Renal pelvis (tissue), 4 donors: Measurements from ENCODE around the gene CYP4A22. TPM values are rescaled to one million over a fixed set of nuclear protein-coding genes. Genes with fewer than 3 reads are reported as not detected.
"Not testable (repeated sequence)": the region's sequence is repeated elsewhere in the genome, so short reads cannot be mapped to it uniquely, and the experiment has no call there.

Source experiments
- DNase-seq: peaks from one replicate; pipeline ENCODE4 v3.0.0-alpha.2; 2013
- polyA plus RNA-seq, 3 donors: library from polyadenylated mRNA; unstranded; fragments of 120-200 nt; gene quantifications; one replicate each; pipeline ENCODE4 v1.2.1, GENCODE V29; 2013; ENCODE audit not compliant: insufficient read length in 3 of 3

CYP4A22 gene
- polyA plus RNA-seq, 3 donors = 6.0 to 8.2 (median 6.3) TPM

- not testable (repeated sequence) for DNase-seq
Observed at GRCh38 chr1:47156457-47156856, 19.2 kb downstream of the CYP4A22 start.

DNA sequence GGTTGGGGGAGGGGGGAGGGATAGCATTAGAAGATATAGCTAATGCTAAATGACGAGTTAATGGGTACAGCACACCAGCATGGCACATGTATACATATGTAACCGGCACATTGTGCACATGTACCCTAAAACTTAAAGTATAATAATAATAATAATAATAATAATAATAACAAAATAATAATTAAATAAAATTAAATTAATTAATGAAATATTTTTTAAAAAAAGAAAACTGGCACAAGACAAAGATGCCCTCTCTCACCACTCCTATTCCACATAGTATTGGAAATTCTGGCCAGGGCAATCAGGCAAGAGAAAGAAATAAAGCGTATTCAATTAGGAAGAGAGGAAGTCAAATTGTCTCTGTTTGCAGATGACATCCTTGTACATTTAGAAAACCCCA is 20.7 kb downstream of the CYP4A22 start:
- not testable (repeated sequence) for DNase-seq

DNA sequence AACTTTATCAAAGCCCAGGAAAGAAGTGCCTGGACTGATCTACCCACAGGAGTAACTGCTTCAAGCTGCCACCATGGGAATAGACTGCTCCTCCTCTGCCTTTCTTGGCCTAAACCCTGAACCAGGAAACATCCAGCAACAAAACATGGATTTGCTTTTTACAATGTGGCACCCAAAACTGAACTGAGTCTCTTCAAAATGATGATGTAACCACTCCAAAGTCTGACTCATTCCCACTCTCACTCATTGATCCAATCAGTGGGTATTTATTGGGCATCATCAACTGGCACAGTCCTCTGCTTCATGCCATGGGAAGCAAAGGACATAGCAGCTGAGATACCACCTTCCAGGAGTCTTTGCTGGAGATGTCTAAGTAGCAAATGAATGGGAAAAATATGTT is 23.5 kb downstream of the CYP4A22 start:
- no peak for DNase-seq

DNA sequence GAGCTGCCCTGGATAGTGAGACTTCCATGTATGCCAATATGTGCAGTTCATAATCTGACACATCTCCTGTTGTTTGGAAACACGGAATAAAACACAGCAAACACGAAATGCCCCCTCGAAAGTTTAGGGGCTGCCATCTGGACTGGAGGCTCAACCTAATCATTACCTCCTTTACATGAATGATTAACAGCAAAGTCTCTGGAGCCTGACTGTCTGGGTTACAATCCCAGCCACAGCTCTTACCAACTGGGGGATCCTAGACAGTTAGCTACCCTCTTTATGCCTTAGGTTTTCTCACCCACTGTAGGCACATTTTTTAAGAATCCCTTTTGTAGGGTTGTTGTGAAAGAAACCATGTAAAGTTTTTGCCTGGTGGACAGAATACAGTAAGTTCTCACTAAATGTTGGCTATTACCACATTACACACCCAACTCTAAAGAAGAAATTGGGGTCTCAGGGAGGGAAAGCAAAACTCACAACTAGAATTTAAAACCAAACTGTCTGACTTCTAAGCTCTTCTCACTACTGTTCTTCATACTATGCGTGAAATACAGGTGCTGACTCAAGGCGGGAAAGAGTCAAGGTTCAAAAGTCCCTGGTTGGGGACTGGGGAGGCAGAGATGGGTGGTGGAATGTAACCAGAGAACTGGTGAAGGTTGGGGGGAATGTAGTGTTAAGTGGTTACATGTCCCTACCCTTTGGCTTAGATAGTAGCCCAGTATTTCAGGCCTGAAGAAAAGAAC is 24.2 kb downstream of the CYP4A22 start:
- no peak for DNase-seq

DNA sequence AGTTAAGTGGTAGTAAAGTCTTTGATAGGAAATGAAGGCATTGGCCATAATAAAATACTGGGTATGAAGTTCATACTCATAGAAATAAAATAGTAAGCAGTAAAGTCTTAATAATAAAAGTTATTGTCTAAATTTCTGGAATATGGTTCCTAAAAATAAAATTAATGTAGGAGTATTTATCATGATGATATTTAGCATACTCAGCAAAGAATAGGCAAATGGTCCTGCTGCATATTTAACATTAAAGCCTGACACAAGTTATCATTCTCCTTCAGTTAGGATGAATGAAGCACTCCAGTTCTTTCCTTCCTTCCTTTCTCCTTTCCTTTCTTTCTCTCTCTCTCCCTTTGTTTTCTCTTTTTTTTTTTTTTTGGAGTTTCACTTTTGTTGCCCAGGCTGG is 27.3 kb downstream of the CYP4A22 start:
- DNase-seq = no peak

DNA sequence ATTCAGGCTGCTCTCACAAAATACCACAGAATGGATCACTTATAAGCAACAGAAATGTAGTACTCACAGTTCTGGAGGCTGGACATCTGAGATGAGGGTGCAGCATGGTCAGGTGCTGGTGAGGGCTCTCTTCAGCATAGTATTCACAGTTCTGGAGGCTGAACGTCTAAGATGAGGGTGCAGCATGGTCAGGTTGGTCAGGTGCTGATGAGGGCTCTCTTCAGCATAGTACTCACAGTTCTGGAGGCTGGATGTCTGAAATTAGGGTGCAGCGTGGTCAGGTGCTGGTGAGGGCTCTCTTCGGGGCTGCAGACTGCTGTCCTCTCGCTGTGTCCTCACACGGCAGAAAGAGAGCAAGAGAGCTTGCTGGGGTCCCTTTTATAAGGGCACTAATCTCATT is 35.5 kb downstream of the CYP4A22 start:
- DNase-seq = no peak

GRCh38 chr1:47174656-47175020 is 37.4 kb downstream of the CYP4A22 start:
- DNase-seq = no peak

GRCh38 chr1:47175227-47175934 is 38.1 kb downstream of the CYP4A22 start:
- peak; percentile 62 for DNase-seq

- DNase-seq = no peak
Observed at GRCh38 chr1:47178020-47178419, 40.8 kb downstream of the CYP4A22 start.

GRCh38 chr1:47178654-47179016 is 41.4 kb downstream of the CYP4A22 start:
- no peak for DNase-seq

- DNase-seq = peak; percentile 93
Observed at GRCh38 chr1:47179017-47179987, 42.1 kb downstream of the CYP4A22 start.

GRCh38 chr1:47179988-47180563 is 42.8 kb downstream of the CYP4A22 start:
- no peak for DNase-seq

GRCh38 chr1:47180603-47181094 is 43.4 kb downstream of the CYP4A22 start:
- DNase-seq = no peak

- DNase-seq = no peak
Observed at GRCh38 chr1:47181095-47181954, 44.1 kb downstream of the CYP4A22 start.

- no peak for DNase-seq
Observed at GRCh38 chr1:47181955-47182675, 44.9 kb downstream of the CYP4A22 start.

GRCh38 chr1:47182676-47183235 is 45.5 kb downstream of the CYP4A22 start:
- no peak for DNase-seq

- no peak for DNase-seq
Observed at GRCh38 chr1:47183308-47184089, 46.3 kb downstream of the CYP4A22 start.

DNA sequence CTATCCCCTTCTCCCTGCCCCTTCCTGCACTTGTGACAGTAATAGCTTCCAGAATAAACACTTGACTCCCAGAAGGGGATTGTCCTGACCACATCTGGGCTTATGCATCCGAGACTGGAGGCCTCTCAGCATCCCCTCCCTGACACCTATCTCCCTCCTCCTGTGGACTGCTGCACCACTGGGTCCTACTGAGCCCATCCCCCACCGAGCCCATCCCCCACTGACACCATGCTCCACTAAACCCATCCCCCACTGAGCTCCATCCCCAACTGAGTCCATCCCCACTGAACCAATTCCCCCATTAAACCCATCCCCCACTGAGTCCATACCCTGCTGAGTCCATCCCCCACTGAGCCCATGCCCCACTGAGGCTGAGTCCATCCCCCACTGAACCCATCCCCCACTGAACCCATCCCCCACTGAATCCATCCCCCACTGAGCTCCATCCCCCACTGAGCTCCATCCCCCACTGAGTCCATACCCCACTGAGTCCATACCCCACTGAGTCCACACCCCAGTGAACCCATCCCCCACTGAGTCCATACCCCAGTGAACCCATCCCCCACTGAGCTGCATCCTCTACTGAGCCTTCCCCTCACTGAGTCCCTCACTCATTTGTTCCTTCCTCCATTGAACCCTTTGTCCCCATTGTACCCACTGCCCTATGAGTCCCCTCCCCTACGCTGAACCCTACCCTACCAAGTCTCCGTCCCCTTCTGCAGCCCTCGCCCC is 47.0 kb downstream of the CYP4A22 start:
- no peak for DNase-seq
